ENCODE measurements around the gene NANOS3. TPM values are rescaled to one million over a fixed set of nuclear protein-coding genes. Genes with fewer than 3 reads are reported as not detected.

The NANOS3 gene
- total and polyA plus RNA-seq, 2 of the 13 experiments (the other 11 are each of a cell fraction or from before 2014, with no cell fraction given), result 0.21 TPM; not detected in 1

DNA sequence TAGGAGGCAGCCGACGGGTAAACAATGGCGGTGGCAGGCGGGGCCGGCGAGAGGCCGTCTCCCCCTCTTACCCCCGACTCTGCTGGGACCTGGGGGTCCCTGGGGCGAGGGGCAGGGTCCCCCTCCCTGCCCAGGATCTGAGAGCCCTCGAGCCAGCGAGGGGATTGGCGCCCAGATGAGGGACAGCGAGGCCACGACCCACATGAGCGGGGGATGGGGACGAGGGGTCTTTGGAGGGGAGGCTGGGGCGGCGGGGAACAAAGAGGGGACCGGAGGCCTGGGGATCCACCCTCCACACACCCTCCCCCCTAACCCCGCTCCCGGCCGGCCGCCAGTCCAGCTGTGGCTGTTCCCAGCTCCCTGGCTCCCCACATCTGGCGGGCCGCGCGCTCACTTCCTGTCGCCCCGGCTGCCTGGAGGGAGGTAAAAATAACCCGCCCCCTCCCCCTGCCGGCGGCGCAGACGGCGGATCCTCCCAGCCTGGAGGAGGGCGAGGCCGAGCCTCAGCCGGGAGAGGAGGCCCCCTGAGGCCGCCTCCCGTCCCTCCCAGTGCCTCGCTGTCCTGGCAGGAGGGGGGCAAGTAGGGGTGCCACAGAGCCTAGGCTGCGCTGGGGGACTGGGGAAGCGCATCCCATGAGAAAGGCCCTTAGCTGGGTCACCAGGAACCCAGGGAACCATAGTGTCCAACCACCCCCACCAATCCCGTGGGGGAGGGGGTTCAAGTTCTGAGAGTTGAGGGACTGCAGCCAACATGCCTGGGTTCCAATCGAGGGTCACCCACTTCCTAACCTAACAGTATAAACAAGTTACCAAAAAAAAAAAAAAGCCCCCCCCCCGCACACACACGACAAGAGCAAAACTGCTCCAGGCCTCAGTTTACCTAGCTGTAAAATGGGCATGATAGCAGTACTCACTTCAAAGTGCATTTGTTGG lies 29.3 kb upstream of the NANOS3 start (continued):
- TF ChIP-seq, protein P1, sequence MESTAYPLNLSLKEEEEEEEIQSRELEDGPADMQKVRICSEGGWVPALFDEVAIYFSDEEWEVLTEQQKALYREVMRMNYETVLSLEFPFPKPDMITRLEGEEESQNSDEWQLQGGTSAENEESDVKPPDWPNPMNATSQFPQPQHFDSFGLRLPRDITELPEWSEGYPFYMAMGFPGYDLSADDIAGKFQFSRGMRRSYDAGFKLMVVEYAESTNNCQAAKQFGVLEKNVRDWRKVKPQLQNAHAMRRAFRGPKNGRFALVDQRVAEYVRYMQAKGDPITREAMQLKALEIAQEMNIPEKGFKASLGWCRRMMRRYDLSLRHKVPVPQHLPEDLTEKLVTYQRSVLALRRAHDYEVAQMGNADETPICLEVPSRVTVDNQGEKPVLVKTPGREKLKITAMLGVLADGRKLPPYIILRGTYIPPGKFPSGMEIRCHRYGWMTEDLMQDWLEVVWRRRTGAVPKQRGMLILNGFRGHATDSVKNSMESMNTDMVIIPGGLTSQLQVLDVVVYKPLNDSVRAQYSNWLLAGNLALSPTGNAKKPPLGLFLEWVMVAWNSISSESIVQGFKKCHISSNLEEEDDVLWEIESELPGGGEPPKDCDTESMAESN (CRISPR knock-in tag; conservative IDR thresholded peaks at IDR 0.05), result no peak
- 0 out of 2 replicates have a peak, but pooled peaks have one; percentile 3 for TF ChIP-seq ZNF230 (CRISPR knock-in tag; IDR thresholded peaks at IDR 0.05)
- no peak for TF ChIP-seq CSRNP2 (CRISPR knock-in tag; conservative IDR thresholded peaks at IDR 0.05; ENCODE audit: low read depth)
- no peak for TF ChIP-seq ZSCAN31 (CRISPR knock-in tag; IDR thresholded peaks at IDR 0.05; ENCODE audit: low read depth)
- TF ChIP-seq THAP7 (CRISPR knock-in tag; IDR thresholded peaks at IDR 0.05), result no peak
- TF ChIP-seq NR2C2 (CRISPR knock-in tag; IDR thresholded peaks at IDR 0.05; ENCODE audit: borderline replicate concordance), result no peak
- TF ChIP-seq, protein P2, sequence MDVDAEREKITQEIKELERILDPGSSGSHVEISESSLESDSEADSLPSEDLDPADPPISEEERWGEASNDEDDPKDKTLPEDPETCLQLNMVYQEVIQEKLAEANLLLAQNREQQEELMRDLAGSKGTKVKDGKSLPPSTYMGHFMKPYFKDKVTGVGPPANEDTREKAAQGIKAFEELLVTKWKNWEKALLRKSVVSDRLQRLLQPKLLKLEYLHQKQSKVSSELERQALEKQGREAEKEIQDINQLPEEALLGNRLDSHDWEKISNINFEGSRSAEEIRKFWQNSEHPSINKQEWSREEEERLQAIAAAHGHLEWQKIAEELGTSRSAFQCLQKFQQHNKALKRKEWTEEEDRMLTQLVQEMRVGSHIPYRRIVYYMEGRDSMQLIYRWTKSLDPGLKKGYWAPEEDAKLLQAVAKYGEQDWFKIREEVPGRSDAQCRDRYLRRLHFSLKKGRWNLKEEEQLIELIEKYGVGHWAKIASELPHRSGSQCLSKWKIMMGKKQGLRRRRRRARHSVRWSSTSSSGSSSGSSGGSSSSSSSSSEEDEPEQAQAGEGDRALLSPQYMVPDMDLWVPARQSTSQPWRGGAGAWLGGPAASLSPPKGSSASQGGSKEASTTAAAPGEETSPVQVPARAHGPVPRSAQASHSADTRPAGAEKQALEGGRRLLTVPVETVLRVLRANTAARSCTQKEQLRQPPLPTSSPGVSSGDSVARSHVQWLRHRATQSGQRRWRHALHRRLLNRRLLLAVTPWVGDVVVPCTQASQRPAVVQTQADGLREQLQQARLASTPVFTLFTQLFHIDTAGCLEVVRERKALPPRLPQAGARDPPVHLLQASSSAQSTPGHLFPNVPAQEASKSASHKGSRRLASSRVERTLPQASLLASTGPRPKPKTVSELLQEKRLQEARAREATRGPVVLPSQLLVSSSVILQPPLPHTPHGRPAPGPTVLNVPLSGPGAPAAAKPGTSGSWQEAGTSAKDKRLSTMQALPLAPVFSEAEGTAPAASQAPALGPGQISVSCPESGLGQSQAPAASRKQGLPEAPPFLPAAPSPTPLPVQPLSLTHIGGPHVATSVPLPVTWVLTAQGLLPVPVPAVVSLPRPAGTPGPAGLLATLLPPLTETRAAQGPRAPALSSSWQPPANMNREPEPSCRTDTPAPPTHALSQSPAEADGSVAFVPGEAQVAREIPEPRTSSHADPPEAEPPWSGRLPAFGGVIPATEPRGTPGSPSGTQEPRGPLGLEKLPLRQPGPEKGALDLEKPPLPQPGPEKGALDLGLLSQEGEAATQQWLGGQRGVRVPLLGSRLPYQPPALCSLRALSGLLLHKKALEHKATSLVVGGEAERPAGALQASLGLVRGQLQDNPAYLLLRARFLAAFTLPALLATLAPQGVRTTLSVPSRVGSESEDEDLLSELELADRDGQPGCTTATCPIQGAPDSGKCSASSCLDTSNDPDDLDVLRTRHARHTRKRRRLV (CRISPR knock-in tag; IDR thresholded peaks at IDR 0.05), result no peak
- no peak for TF ChIP-seq ZFP82 (CRISPR knock-in tag; IDR thresholded peaks at IDR 0.05; ENCODE audit: borderline replicate concordance)
- TF ChIP-seq E2F2 (CRISPR knock-in tag; IDR thresholded peaks at IDR 0.05; ENCODE audit: borderline replicate concordance), result no peak
- TF ChIP-seq CEBPZ (IDR thresholded peaks at IDR 0.05; ENCODE audit: low read length), result no peak

Data from HepG2 (cell line).